Measurements from ENCODE around the gene KISS1.

Gene KISS1

GRCh38 chr1:204201348-204202040 is 5.2 kb upstream of the KISS1 start:
- Histone ChIP-seq H4K8ac (ENCODE audit: low read depth, low read length) (no peak overlapping the region), H4K5ac (ENCODE audit: low read length) (no peak overlapping the region), H3K56ac (ENCODE audit: low read length) (no peak overlapping the region), H3K9ac (ENCODE audit: low read length) (no peak overlapping the region), H3K79me2 (ENCODE audit: control insufficient read depth, insufficient read depth, low read length) (no peaks in the 10 kb centered on the region), H2BK5ac (ENCODE audit: low read length) (no peak overlapping the region), H3K27ac (ENCODE audit: low read depth, low read length) (no peak overlapping the region), H3K18ac (ENCODE audit: low read length) (no peak overlapping the region), H3K4ac (ENCODE audit: low read depth, low read length) (no peak overlapping the region), H3K4me3 (ENCODE audit: low read length) (no peak overlapping the region), H3K23ac (ENCODE audit: low read length) (no peak overlapping the region), H3K79me1 (ENCODE audit: low read length) (no peaks in the 10 kb centered on the region), H3K36me3 (ENCODE audit: control insufficient read depth, insufficient read depth, low read length) (no peaks in the 10 kb centered on the region), H3K4me2 (ENCODE audit: low read length) (no peak overlapping the region), H2BK120ac (ENCODE audit: low read depth, low read length) (no peak overlapping the region), H3K27me3 (ENCODE audit: insufficient read depth, low read length, poor library complexity) (no peaks in the 10 kb centered on the region), H3K4me1 (ENCODE audit: control insufficient read depth, low read depth, low read length) (no peaks in the 10 kb centered on the region), H2AK5ac (ENCODE audit: low read length) (no peak overlapping the region), H2BK15ac (replicated peaks; ENCODE audit: low read depth) (no peak overlapping the region)
- WGBS (ENCODE audit: extremely low coverage, insufficient coverage, low lambda C conversion rate): no CpG with 5 or more reads among the region's 12 CpGs
- DNase-seq: no peak

GRCh38 chr1:204199579-204199978 is 3.3 kb upstream of the KISS1 start:
- Histone ChIP-seq H3K9ac (ENCODE audit: low read length) (no peak overlapping the region), H3K56ac (ENCODE audit: low read length) (no peak overlapping the region), H3K4ac (ENCODE audit: low read depth, low read length) (no peak overlapping the region), H4K8ac (ENCODE audit: low read depth, low read length) (no peak overlapping the region), H3K79me1 (ENCODE audit: low read length) (no peaks in the 10 kb centered on the region), H3K4me2 (ENCODE audit: low read length) (no peak overlapping the region), H2BK15ac (replicated peaks; ENCODE audit: low read depth) (no peak overlapping the region), H3K79me2 (ENCODE audit: control insufficient read depth, insufficient read depth, low read length) (no peaks in the 10 kb centered on the region), H2AK5ac (ENCODE audit: low read length) (no peak overlapping the region), H3K23ac (ENCODE audit: low read length) (no peak overlapping the region), H4K5ac (ENCODE audit: low read length) (no peak overlapping the region), H3K27me3 (ENCODE audit: insufficient read depth, low read length, poor library complexity) (no peaks in the 10 kb centered on the region), H3K4me3 (ENCODE audit: low read length) (no peak overlapping the region), H3K36me3 (ENCODE audit: control insufficient read depth, insufficient read depth, low read length) (no peaks in the 10 kb centered on the region), H3K27ac (ENCODE audit: low read depth, low read length) (no peak overlapping the region), H3K4me1 (ENCODE audit: control insufficient read depth, low read depth, low read length) (no peaks in the 10 kb centered on the region), H3K18ac (ENCODE audit: low read length) (no peak overlapping the region), H2BK5ac (ENCODE audit: low read length) (no peak overlapping the region), H2BK120ac (ENCODE audit: low read depth, low read length) (no peak overlapping the region)
- no CpG with 5 or more reads among the region's 9 CpGs for WGBS (ENCODE audit: extremely low coverage, insufficient coverage, low lambda C conversion rate)
- no peak for DNase-seq

- peak overlapping the region; percentile 44 for H3K56ac ChIP-seq (ENCODE audit: low read length)
- no peak overlapping the region for H2BK15ac ChIP-seq (replicated peaks; ENCODE audit: low read depth)
- WGBS (ENCODE audit: extremely low coverage, insufficient coverage, low lambda C conversion rate): no CpG with 5 or more reads among the region's 18 CpGs
- no peaks in the 10 kb centered on the region for H3K4me1 ChIP-seq (ENCODE audit: control insufficient read depth, low read depth, low read length)
- no peaks in the 10 kb centered on the region for H3K27me3 ChIP-seq (ENCODE audit: insufficient read depth, low read length, poor library complexity)
- no peaks in the 10 kb centered on the region for H3K79me1 ChIP-seq (ENCODE audit: low read length)
- H4K5ac ChIP-seq (ENCODE audit: low read length): no peak overlapping the region
- peak; percentile 97 for DNase-seq
- H3K27ac ChIP-seq (ENCODE audit: low read depth, low read length): no peak overlapping the region
- H3K4me2 ChIP-seq (ENCODE audit: low read length): no peak overlapping the region
- H2BK5ac ChIP-seq (ENCODE audit: low read length): no peak overlapping the region
- H3K23ac ChIP-seq (ENCODE audit: low read length): no peak overlapping the region
- no peak overlapping the region for H2BK120ac ChIP-seq (ENCODE audit: low read depth, low read length)
- H3K18ac ChIP-seq (ENCODE audit: low read length): no peak overlapping the region
- no peak overlapping the region for H2AK5ac ChIP-seq (ENCODE audit: low read length)
- H3K4me3 ChIP-seq (ENCODE audit: low read length): no peak overlapping the region
- no peak overlapping the region for H4K8ac ChIP-seq (ENCODE audit: low read depth, low read length)
- H3K4ac ChIP-seq (ENCODE audit: low read depth, low read length): no peak overlapping the region
- H3K9ac ChIP-seq (ENCODE audit: low read length): no peak overlapping the region
- no peaks in the 10 kb centered on the region for H3K36me3 ChIP-seq (ENCODE audit: control insufficient read depth, insufficient read depth, low read length)
- no peaks in the 10 kb centered on the region for H3K79me2 ChIP-seq (ENCODE audit: control insufficient read depth, insufficient read depth, low read length)
Measured at GRCh38 chr1:204198348-204199340, 2.4 kb upstream of the KISS1 start.

- no peaks in the 10 kb centered on the region for H3K27me3 ChIP-seq (ENCODE audit: insufficient read depth, low read length, poor library complexity)
Measured at GRCh38 chr1:204197068-204197467, 777 bp upstream of the KISS1 start.

GRCh38 chr1:204194771-204195170 is 1.5 kb downstream of the KISS1 start:
- no peaks in the 10 kb centered on the region for H3K4me1 ChIP-seq (ENCODE audit: control insufficient read depth, low read depth, low read length)
- DNase-seq: no peak
- no peak overlapping the region for H2AK5ac ChIP-seq (ENCODE audit: low read length)
- H3K9ac ChIP-seq (ENCODE audit: low read length): no peak overlapping the region
- no peak overlapping the region for H3K23ac ChIP-seq (ENCODE audit: low read length)
- no peak overlapping the region for H3K4me2 ChIP-seq (ENCODE audit: low read length)
- no peak overlapping the region for H3K4ac ChIP-seq (ENCODE audit: low read depth, low read length)
- H2BK5ac ChIP-seq (ENCODE audit: low read length): no peak overlapping the region
- H3K27ac ChIP-seq (ENCODE audit: low read depth, low read length): no peak overlapping the region
- H3K4me3 ChIP-seq (ENCODE audit: low read length): no peak overlapping the region
- no peak overlapping the region for H3K56ac ChIP-seq (ENCODE audit: low read length)
- no peak overlapping the region for H2BK15ac ChIP-seq (replicated peaks; ENCODE audit: low read depth)
- no peaks in the 10 kb centered on the region for H3K79me1 ChIP-seq (ENCODE audit: low read length)
- no peak overlapping the region for H2BK120ac ChIP-seq (ENCODE audit: low read depth, low read length)
- no peak overlapping the region for H4K5ac ChIP-seq (ENCODE audit: low read length)
- no CpG with 5 or more reads among the region's 7 CpGs for WGBS (ENCODE audit: extremely low coverage, insufficient coverage, low lambda C conversion rate)
- no peaks in the 10 kb centered on the region for H3K36me3 ChIP-seq (ENCODE audit: control insufficient read depth, insufficient read depth, low read length)
- no peak overlapping the region for H3K18ac ChIP-seq (ENCODE audit: low read length)
- no peaks in the 10 kb centered on the region for H3K79me2 ChIP-seq (ENCODE audit: control insufficient read depth, insufficient read depth, low read length)
- H3K27me3 ChIP-seq (ENCODE audit: insufficient read depth, low read length, poor library complexity): peaks cover 1% of the 10 kb centered on the region
- no peak overlapping the region for H4K8ac ChIP-seq (ENCODE audit: low read depth, low read length)

More at GRCh38 chr1:204197068-204197467, 777 bp upstream of the KISS1 start:
- no peaks in the 10 kb centered on the region for H3K79me1 ChIP-seq (ENCODE audit: low read length)
- no peak overlapping the region for H3K56ac ChIP-seq (ENCODE audit: low read length)
- H3K4me3 ChIP-seq (ENCODE audit: low read length): no peak overlapping the region
- no CpG with 5 or more reads among the region's 5 CpGs for WGBS (ENCODE audit: extremely low coverage, insufficient coverage, low lambda C conversion rate)
- no peak overlapping the region for H3K23ac ChIP-seq (ENCODE audit: low read length)
- no peak overlapping the region for H2BK15ac ChIP-seq (replicated peaks; ENCODE audit: low read depth)
- H3K4ac ChIP-seq (ENCODE audit: low read depth, low read length): no peak overlapping the region
- no peak overlapping the region for H4K8ac ChIP-seq (ENCODE audit: low read depth, low read length)
- H4K5ac ChIP-seq (ENCODE audit: low read length): no peak overlapping the region
- H3K4me1 ChIP-seq (ENCODE audit: control insufficient read depth, low read depth, low read length): no peaks in the 10 kb centered on the region
- no peak overlapping the region for H3K27ac ChIP-seq (ENCODE audit: low read depth, low read length)
- H3K4me2 ChIP-seq (ENCODE audit: low read length): no peak overlapping the region
- H2BK120ac ChIP-seq (ENCODE audit: low read depth, low read length): no peak overlapping the region
- H3K79me2 ChIP-seq (ENCODE audit: control insufficient read depth, insufficient read depth, low read length): no peaks in the 10 kb centered on the region
- no peak overlapping the region for H3K18ac ChIP-seq (ENCODE audit: low read length)
- DNase-seq: no peak
- H2BK5ac ChIP-seq (ENCODE audit: low read length): no peak overlapping the region
- no peaks in the 10 kb centered on the region for H3K36me3 ChIP-seq (ENCODE audit: control insufficient read depth, insufficient read depth, low read length)
- H2AK5ac ChIP-seq (ENCODE audit: low read length): no peak overlapping the region
- H3K9ac ChIP-seq (ENCODE audit: low read length): no peak overlapping the region

Data from mesendoderm (in vitro differentiated cells).